Measurements from ENCODE around the gene PLAC8L1.
"Not testable (repeated sequence)": the region's sequence is repeated elsewhere in the genome, so short reads cannot be mapped to it uniquely, and the experiment has no call there.

Gene PLAC8L1

GRCh38 chr5:146112476-146112875 is 7.1 kb upstream of the PLAC8L1 start:
- Histone ChIP-seq H3K9ac (ENCODE audit: low read length in 5 of 5) (no peak overlapping the region), H3K4me1 (ENCODE audit: control insufficient read depth in 5 of 5, insufficient read depth in 5 of 5, low read length in 5 of 5) (no peaks in the 10 kb centered on the region), H3K9me3 (ENCODE audit: control insufficient read depth in 5 of 5, low read length in 5 of 5) (no peaks in the 10 kb centered on the region), H3K4me3 (ENCODE audit: low read depth in 1 of 5, low read length in 5 of 5) (no peak overlapping the region), H3K36me3 (ENCODE audit: control insufficient read depth in 5 of 5, insufficient read depth in 5 of 5, low read length in 5 of 5) (peaks cover 16 to 37% (median 28%) of the 10 kb centered on the region in 5 donors), H3K27me3 (ENCODE audit: control insufficient read depth in 5 of 5, insufficient read depth in 4 of 5, low read length in 5 of 5) (no peaks in the 10 kb centered on the region), H3K27ac (ENCODE audit: low read depth, low read length) (no peak overlapping the region)

- no peak overlapping the region for H3K9ac ChIP-seq (ENCODE audit: low read length in 5 of 5)
- no peaks in the 10 kb centered on the region for H3K4me1 ChIP-seq (ENCODE audit: control insufficient read depth in 5 of 5, insufficient read depth in 5 of 5, low read length in 5 of 5)
- H3K27ac ChIP-seq (ENCODE audit: low read depth, low read length) = no peak overlapping the region
- H3K36me3 ChIP-seq (ENCODE audit: control insufficient read depth in 5 of 5, insufficient read depth in 5 of 5, low read length in 5 of 5) = peaks cover 13 to 32% (median 23%) of the 10 kb centered on the region in 5 donors
- no peak overlapping the region for H3K4me3 ChIP-seq (ENCODE audit: low read depth in 1 of 5, low read length in 5 of 5)
- H3K9me3 ChIP-seq (ENCODE audit: control insufficient read depth in 5 of 5, low read length in 5 of 5) = no peaks in the 10 kb centered on the region
- no peaks in the 10 kb centered on the region for H3K27me3 ChIP-seq (ENCODE audit: control insufficient read depth in 5 of 5, insufficient read depth in 4 of 5, low read length in 5 of 5)
Observed at GRCh38 chr5:146111409-146111808, 6.0 kb upstream of the PLAC8L1 start.

- H3K9me3 ChIP-seq (ENCODE audit: control insufficient read depth in 5 of 5, low read length in 5 of 5) = no peaks in the 10 kb centered on the region
- no peaks in the 10 kb centered on the region for H3K27me3 ChIP-seq (ENCODE audit: control insufficient read depth in 5 of 5, insufficient read depth in 4 of 5, low read length in 5 of 5)
- peaks cover 13 to 23% (median 17%) of the 10 kb centered on the region in 5 donors for H3K36me3 ChIP-seq (ENCODE audit: control insufficient read depth in 5 of 5, insufficient read depth in 5 of 5, low read length in 5 of 5)
- no peaks in the 10 kb centered on the region for H3K4me1 ChIP-seq (ENCODE audit: control insufficient read depth in 5 of 5, insufficient read depth in 5 of 5, low read length in 5 of 5)
- H3K27ac ChIP-seq (ENCODE audit: low read depth, low read length) = no peak overlapping the region
- H3K4me3 ChIP-seq (ENCODE audit: low read depth in 1 of 5, low read length in 5 of 5) = no peak overlapping the region
- H3K9ac ChIP-seq (ENCODE audit: low read length in 5 of 5) = no peak overlapping the region
Observed at GRCh38 chr5:146109379-146109778, 4.0 kb upstream of the PLAC8L1 start.

GRCh38 chr5:146108870-146109269 is 3.5 kb upstream of the PLAC8L1 start:
- peaks cover 9 to 20% (median 18%) of the 10 kb centered on the region in 5 donors for H3K36me3 ChIP-seq (ENCODE audit: control insufficient read depth in 5 of 5, insufficient read depth in 5 of 5, low read length in 5 of 5)
- not testable (repeated sequence) for H3K9ac ChIP-seq (ENCODE audit: low read length in 5 of 5); H3K9me3 ChIP-seq (ENCODE audit: control insufficient read depth in 5 of 5, low read length in 5 of 5); H3K27me3 ChIP-seq (ENCODE audit: control insufficient read depth in 5 of 5, insufficient read depth in 4 of 5, low read length in 5 of 5); H3K4me3 ChIP-seq (ENCODE audit: low read depth in 1 of 5, low read length in 5 of 5); H3K27ac ChIP-seq (ENCODE audit: low read depth, low read length); H3K4me1 ChIP-seq (ENCODE audit: control insufficient read depth in 5 of 5, insufficient read depth in 5 of 5, low read length in 5 of 5)

- no peak overlapping the region for H3K4me3 ChIP-seq (ENCODE audit: low read depth in 1 of 5, low read length in 5 of 5)
- H3K36me3 ChIP-seq (ENCODE audit: control insufficient read depth in 5 of 5, insufficient read depth in 5 of 5, low read length in 5 of 5) = peaks cover 7 to 15% (median 12%) of the 10 kb centered on the region in 5 donors
- no peaks in the 10 kb centered on the region for H3K27me3 ChIP-seq (ENCODE audit: control insufficient read depth in 5 of 5, insufficient read depth in 4 of 5, low read length in 5 of 5)
Observed at GRCh38 chr5:146107901-146108300, 2.5 kb upstream of the PLAC8L1 start.

GRCh38 chr5:146103594-146103993 is 1.8 kb downstream of the PLAC8L1 start:
- peaks cover 0 to 7% (median 0%) of the 10 kb centered on the region in 5 donors for H3K36me3 ChIP-seq (ENCODE audit: control insufficient read depth in 5 of 5, insufficient read depth in 5 of 5, low read length in 5 of 5)
- H3K4me3 ChIP-seq (ENCODE audit: low read depth in 1 of 5, low read length in 5 of 5) = no peak overlapping the region
- H3K9ac ChIP-seq (ENCODE audit: low read length in 5 of 5) = no peak overlapping the region
- H3K4me1 ChIP-seq (ENCODE audit: control insufficient read depth in 5 of 5, insufficient read depth in 5 of 5, low read length in 5 of 5) = no peaks in the 10 kb centered on the region
- no peaks in the 10 kb centered on the region for H3K27me3 ChIP-seq (ENCODE audit: control insufficient read depth in 5 of 5, insufficient read depth in 4 of 5, low read length in 5 of 5)
- H3K9me3 ChIP-seq (ENCODE audit: control insufficient read depth in 5 of 5, low read length in 5 of 5) = no peaks in the 10 kb centered on the region
- H3K27ac ChIP-seq (ENCODE audit: low read depth, low read length) = no peak overlapping the region

More at GRCh38 chr5:146107901-146108300, 2.5 kb upstream of the PLAC8L1 start:
- Histone ChIP-seq H3K27ac (ENCODE audit: low read depth, low read length) (no peak overlapping the region), H3K9me3 (ENCODE audit: control insufficient read depth in 5 of 5, low read length in 5 of 5) (no peaks in the 10 kb centered on the region), H3K9ac (ENCODE audit: low read length in 5 of 5) (no peak overlapping the region), H3K4me1 (ENCODE audit: control insufficient read depth in 5 of 5, insufficient read depth in 5 of 5, low read length in 5 of 5) (no peaks in the 10 kb centered on the region)

- no peak overlapping the region for H3K9ac ChIP-seq (ENCODE audit: low read length in 5 of 5)
- no peaks in the 10 kb centered on the region for H3K27me3 ChIP-seq (ENCODE audit: control insufficient read depth in 5 of 5, insufficient read depth in 4 of 5, low read length in 5 of 5)
- no peak overlapping the region for H3K4me3 ChIP-seq (ENCODE audit: low read depth in 1 of 5, low read length in 5 of 5)
- H3K36me3 ChIP-seq (ENCODE audit: control insufficient read depth in 5 of 5, insufficient read depth in 5 of 5, low read length in 5 of 5) = peaks cover 0 to 7% (median 0%) of the 10 kb centered on the region in 5 donors
- H3K4me1 ChIP-seq (ENCODE audit: control insufficient read depth in 5 of 5, insufficient read depth in 5 of 5, low read length in 5 of 5) = no peaks in the 10 kb centered on the region
- no peak overlapping the region for H3K27ac ChIP-seq (ENCODE audit: low read depth, low read length)
- no peaks in the 10 kb centered on the region for H3K9me3 ChIP-seq (ENCODE audit: control insufficient read depth in 5 of 5, low read length in 5 of 5)
Observed at GRCh38 chr5:146101646-146102045, 3.7 kb downstream of the PLAC8L1 start.

- H3K4me3 ChIP-seq (ENCODE audit: low read depth in 1 of 5, low read length in 5 of 5) = no peak overlapping the region
- H3K9me3 ChIP-seq (ENCODE audit: control insufficient read depth in 5 of 5, low read length in 5 of 5) = no peaks in the 10 kb centered on the region
- H3K36me3 ChIP-seq (ENCODE audit: control insufficient read depth in 5 of 5, insufficient read depth in 5 of 5, low read length in 5 of 5) = no peaks in the 10 kb centered on the region
- no peaks in the 10 kb centered on the region for H3K4me1 ChIP-seq (ENCODE audit: control insufficient read depth in 5 of 5, insufficient read depth in 5 of 5, low read length in 5 of 5)
- no peaks in the 10 kb centered on the region for H3K27me3 ChIP-seq (ENCODE audit: control insufficient read depth in 5 of 5, insufficient read depth in 4 of 5, low read length in 5 of 5)
- no peak overlapping the region for H3K27ac ChIP-seq (ENCODE audit: low read depth, low read length)
- H3K9ac ChIP-seq (ENCODE audit: low read length in 5 of 5) = no peak overlapping the region
Observed at GRCh38 chr5:146098047-146098446, 7.3 kb downstream of the PLAC8L1 start.

- Histone ChIP-seq H3K4me3 (ENCODE audit: low read depth in 1 of 5, low read length in 5 of 5) (no peak overlapping the region), H3K9ac (ENCODE audit: low read length in 5 of 5) (no peak overlapping the region), H3K9me3 (ENCODE audit: control insufficient read depth in 5 of 5, low read length in 5 of 5) (no peaks in the 10 kb centered on the region), H3K36me3 (ENCODE audit: control insufficient read depth in 5 of 5, insufficient read depth in 5 of 5, low read length in 5 of 5) (no peaks in the 10 kb centered on the region), H3K4me1 (ENCODE audit: control insufficient read depth in 5 of 5, insufficient read depth in 5 of 5, low read length in 5 of 5) (no peaks in the 10 kb centered on the region), H3K27ac (ENCODE audit: low read depth, low read length) (no peak overlapping the region), H3K27me3 (ENCODE audit: control insufficient read depth in 5 of 5, insufficient read depth in 4 of 5, low read length in 5 of 5) (no peaks in the 10 kb centered on the region)
Observed at GRCh38 chr5:146091881-146092280, 13.5 kb downstream of the PLAC8L1 start.

GRCh38 chr5:146089287-146089686 is 16.1 kb downstream of the PLAC8L1 start:
- Histone ChIP-seq H3K4me3 (ENCODE audit: low read depth in 1 of 5, low read length in 5 of 5) (no peak overlapping the region), H3K9me3 (ENCODE audit: control insufficient read depth in 5 of 5, low read length in 5 of 5) (no peaks in the 10 kb centered on the region), H3K4me1 (ENCODE audit: control insufficient read depth in 5 of 5, insufficient read depth in 5 of 5, low read length in 5 of 5) (no peaks in the 10 kb centered on the region), H3K27me3 (ENCODE audit: control insufficient read depth in 5 of 5, insufficient read depth in 4 of 5, low read length in 5 of 5) (no peaks in the 10 kb centered on the region), H3K36me3 (ENCODE audit: control insufficient read depth in 5 of 5, insufficient read depth in 5 of 5, low read length in 5 of 5) (no peaks in the 10 kb centered on the region), H3K9ac (ENCODE audit: low read length in 5 of 5) (no peak overlapping the region), H3K27ac (ENCODE audit: low read depth, low read length) (no peak overlapping the region)

- Histone ChIP-seq H3K9ac (ENCODE audit: low read length in 5 of 5) (no peak overlapping the region), H3K9me3 (ENCODE audit: control insufficient read depth in 5 of 5, low read length in 5 of 5) (no peaks in the 10 kb centered on the region)
Observed at GRCh38 chr5:146088098-146088497, 17.3 kb downstream of the PLAC8L1 start.

More at GRCh38 chr5:146088098-146088497, 17.3 kb downstream of the PLAC8L1 start:
- Histone ChIP-seq H3K27ac (ENCODE audit: low read depth, low read length) (no peak overlapping the region), H3K27me3 (ENCODE audit: control insufficient read depth in 5 of 5, insufficient read depth in 4 of 5, low read length in 5 of 5) (peaks cover 0 to 5% (median 2%) of the 10 kb centered on the region in 5 donors), H3K36me3 (ENCODE audit: control insufficient read depth in 5 of 5, insufficient read depth in 5 of 5, low read length in 5 of 5) (no peaks in the 10 kb centered on the region), H3K4me3 (ENCODE audit: low read depth in 1 of 5, low read length in 5 of 5) (no peak overlapping the region), H3K4me1 (ENCODE audit: control insufficient read depth in 5 of 5, insufficient read depth in 5 of 5, low read length in 5 of 5) (no peaks in the 10 kb centered on the region)
